PFSK-1 (cell line): ENCODE data around the gene MVP.

Experiments used
- FOXP2 ChIP-seq: optimal IDR thresholded peaks from 2 replicates; pipeline ENCODE3; 2011; ENCODE audit warnings: borderline replicate concordance, control low read depth, inconsistent platforms; ENCODE audit not compliant: insufficient read depth; ENCODE audit errors: extremely low read length, extremely low read depth
- POLR2AphosphoS5 ChIP-seq: IDR thresholded peaks from 2 replicates; pipeline ENCODE4 v1.6.1; 2012; ENCODE audit warnings: low read depth, mild to moderate bottlenecking, control low read depth, low read length, moderate library complexity
- REST ChIP-seq, 2 experiments: IDR thresholded peaks; 2 replicates each; pipeline versions ENCODE4 v1.6.1 to v1.8.0; 2011 to 2012; ENCODE audit warnings: low read depth in 2 of 2, low read length in 2 of 2, control low read depth in 1 of 2, inconsistent platforms in 1 of 2, mild to moderate bottlenecking in 1 of 2, moderate library complexity in 1 of 2; ENCODE audit not compliant: insufficient read depth in 1 of 2
- SIN3A ChIP-seq: IDR thresholded peaks from 2 replicates; pipeline ENCODE4 v1.6.1; 2012; ENCODE audit warnings: mild to moderate bottlenecking, low read length, moderate library complexity, borderline replicate concordance; ENCODE audit not compliant: insufficient read depth
- TAF1 ChIP-seq: IDR thresholded peaks from 2 replicates; pipeline ENCODE4 v1.6.1; 2012; ENCODE audit warnings: low read length, control low read depth, borderline replicate concordance; ENCODE audit not compliant: insufficient read depth

MVP gene

GRCh38 chr16:29875206-29875605 is 54.9 kb downstream of the MVP start:
- no peak for TF ChIP-seq REST (IDR thresholded peaks at IDR 0.05; ENCODE audit: insufficient read depth in 1 of 2, low read depth in 2 of 2, low read length in 2 of 2)
- no peak for TF ChIP-seq TAF1
- no peak for TF ChIP-seq FOXP2
- no peak for TF ChIP-seq SIN3A
- TF ChIP-seq POLR2AphosphoS5: no peak

- TF ChIP-seq REST (IDR thresholded peaks at IDR 0.05; ENCODE audit: insufficient read depth in 1 of 2, low read depth in 2 of 2, low read length in 2 of 2): no peak
- no peak for TF ChIP-seq POLR2AphosphoS5
- no peak for TF ChIP-seq FOXP2
These were observed 55.9 kb downstream of the MVP start for GRCh38 chr16:29876217-29876593.

- no peak for TF ChIP-seq SIN3A
- TF ChIP-seq FOXP2: no peak
- TF ChIP-seq POLR2AphosphoS5: no peak
- TF ChIP-seq REST (IDR thresholded peaks at IDR 0.05; ENCODE audit: insufficient read depth in 1 of 2, low read depth in 2 of 2, low read length in 2 of 2): no peak
- no peak for TF ChIP-seq TAF1
These were observed 56.5 kb downstream of the MVP start for GRCh38 chr16:29876594-29877249.

- TF ChIP-seq POLR2AphosphoS5: no peak
- TF ChIP-seq SIN3A: no peak
- TF ChIP-seq FOXP2: no peak
- no peak for TF ChIP-seq TAF1
- no peak for TF ChIP-seq REST (IDR thresholded peaks at IDR 0.05; ENCODE audit: insufficient read depth in 1 of 2, low read depth in 2 of 2, low read length in 2 of 2)
These were observed 57.2 kb downstream of the MVP start for GRCh38 chr16:29877266-29877961.
